SJSA1 (cell line): ENCODE measurements around the gene MPEG1. TPM values are rescaled to one million over a fixed set of nuclear protein-coding genes. Genes with fewer than 3 reads are reported as not detected.

Experiments
- DNase-seq, 2 experiments: peaks; one replicate each; pipeline ENCODE4 v3.0.0-alpha.2; 2015 to 2020; ENCODE audit warnings: low spot score in 2 of 2, low read depth in 1 of 2
- H3K27ac ChIP-seq: fragments of 250-450 bp; sonication (Bioruptor Pico); 2 replicates; pipeline ENCODE4 v1.5.1; 2020; ENCODE audit warnings: mild to moderate bottlenecking, moderate library complexity
- H3K27me3 ChIP-seq: fragments of 250-450 bp; sonication (Bioruptor Pico); replicated peaks from 2 replicates; pipeline ENCODE4 v1.5.1; 2020; ENCODE audit warnings: mild to moderate bottlenecking, moderate library complexity
- H3K36me3 ChIP-seq: fragments of 250-450 bp; sonication (Bioruptor Pico); 2 replicates; pipeline ENCODE4 v1.5.1; 2020; ENCODE audit warnings: mild to moderate bottlenecking
- H3K4me1 ChIP-seq: fragments of 250-450 bp; sonication (Bioruptor Pico); replicated peaks from 2 replicates; pipeline ENCODE4 v1.6.1; 2021; ENCODE audit warnings: mild to moderate bottlenecking
- H3K4me3 ChIP-seq: fragments of 250-450 bp; sonication (Bioruptor Pico); 2 replicates; pipeline ENCODE4 v1.5.1; 2020; ENCODE audit warnings: mild to moderate bottlenecking
- H3K9me3 ChIP-seq: fragments of 250-450 bp; sonication (Bioruptor Pico); replicated peaks from 2 replicates; pipeline ENCODE4 v1.5.1; 2020; ENCODE audit warnings: mild to moderate bottlenecking
- total RNA-seq: library from RNA; depleted of rRNA; stranded (reverse); fragments of >200 nt; shearing (Covaris generic); gene quantifications from 2 replicates; pipeline ENCODE4 v1.2.3, GENCODE V29; 2014

Gene MPEG1
- total RNA-seq, 1 experiment from 2014 or later: not detected

GRCh38 chr11:59225017-59225416 lies 12.3 kb upstream of the MPEG1 start:
- no peaks in the 10 kb centered on the region for H3K9me3 ChIP-seq
- no peaks in the 10 kb centered on the region for H3K36me3 ChIP-seq
- no peaks in the 10 kb centered on the region for H3K27me3 ChIP-seq
- no peak for DNase-seq
- H3K27ac ChIP-seq: no peak overlapping the region
- peaks cover 36% of the 10 kb centered on the region for H3K4me1 ChIP-seq
- H3K4me3 ChIP-seq: no peak overlapping the region

- Histone ChIP-seq H3K27ac (no peak overlapping the region), H3K4me1 (peaks cover 36% of the 10 kb centered on the region), H3K27me3 (no peaks in the 10 kb centered on the region), H3K4me3 (no peak overlapping the region), H3K9me3 (no peaks in the 10 kb centered on the region), H3K36me3 (no peaks in the 10 kb centered on the region)
- DNase-seq: no peak
These were observed 11.7 kb upstream of the MPEG1 start for GRCh38 chr11:59224351-59224928.

- no peaks in the 10 kb centered on the region for H3K36me3 ChIP-seq
- DNase-seq: no peak
- H3K9me3 ChIP-seq: no peaks in the 10 kb centered on the region
- peaks cover 36% of the 10 kb centered on the region for H3K4me1 ChIP-seq
- H3K4me3 ChIP-seq: no peak overlapping the region
- H3K27me3 ChIP-seq: no peaks in the 10 kb centered on the region
- H3K27ac ChIP-seq: no peak overlapping the region
These were observed 10.9 kb upstream of the MPEG1 start for GRCh38 chr11:59223611-59224010.

GRCh38 chr11:59223177-59223576 lies 10.4 kb upstream of the MPEG1 start:
- H3K9me3 ChIP-seq: no peaks in the 10 kb centered on the region
- no peaks in the 10 kb centered on the region for H3K27me3 ChIP-seq
- H3K27ac ChIP-seq: no peak overlapping the region
- H3K36me3 ChIP-seq: no peaks in the 10 kb centered on the region
- H3K4me3 ChIP-seq: no peak overlapping the region
- no peak for DNase-seq
- H3K4me1 ChIP-seq: peaks cover 36% of the 10 kb centered on the region

- Histone ChIP-seq H3K9me3 (no peaks in the 10 kb centered on the region), H3K27me3 (no peaks in the 10 kb centered on the region), H3K27ac (peak overlapping the region; percentile 62), H3K4me1 (peaks cover 36% of the 10 kb centered on the region), H3K4me3 (no peak overlapping the region), H3K36me3 (no peaks in the 10 kb centered on the region)
- no peak for DNase-seq
These were observed 9.8 kb upstream of the MPEG1 start for GRCh38 chr11:59222464-59223060.

- H3K36me3 ChIP-seq: no peaks in the 10 kb centered on the region
- H3K4me3 ChIP-seq: no peak overlapping the region
- no peaks in the 10 kb centered on the region for H3K27me3 ChIP-seq
- peak in 1 of 2 experiments; percentile 75 for DNase-seq
- peak overlapping the region; percentile 62 for H3K27ac ChIP-seq
- peaks cover 44% of the 10 kb centered on the region for H3K4me1 ChIP-seq
- no peaks in the 10 kb centered on the region for H3K9me3 ChIP-seq
These were observed 8.7 kb upstream of the MPEG1 start for GRCh38 chr11:59221441-59221840.

- no peaks in the 10 kb centered on the region for H3K36me3 ChIP-seq
- H3K4me3 ChIP-seq: no peak overlapping the region
- no peaks in the 10 kb centered on the region for H3K9me3 ChIP-seq
- H3K27ac ChIP-seq: no peak overlapping the region
- DNase-seq: no peak
- peaks cover 41% of the 10 kb centered on the region for H3K4me1 ChIP-seq
- H3K27me3 ChIP-seq: no peaks in the 10 kb centered on the region
These were observed 7.1 kb upstream of the MPEG1 start for GRCh38 chr11:59219836-59220235.

GRCh38 chr11:59218893-59219292 lies 6.2 kb upstream of the MPEG1 start:
- DNase-seq: no peak
- Histone ChIP-seq H3K4me1 (peaks cover 35% of the 10 kb centered on the region), H3K36me3 (no peaks in the 10 kb centered on the region), H3K4me3 (no peak overlapping the region), H3K27me3 (no peaks in the 10 kb centered on the region), H3K9me3 (no peaks in the 10 kb centered on the region), H3K27ac (no peak overlapping the region)

GRCh38 chr11:59218319-59218718 lies 5.6 kb upstream of the MPEG1 start:
- H3K36me3 ChIP-seq: no peaks in the 10 kb centered on the region
- H3K4me1 ChIP-seq: peaks cover 35% of the 10 kb centered on the region
- no peak overlapping the region for H3K4me3 ChIP-seq
- no peaks in the 10 kb centered on the region for H3K27me3 ChIP-seq
- DNase-seq: no peak
- no peaks in the 10 kb centered on the region for H3K9me3 ChIP-seq
- H3K27ac ChIP-seq: no peak overlapping the region

- Histone ChIP-seq H3K4me1 (peaks cover 28% of the 10 kb centered on the region), H3K27me3 (no peaks in the 10 kb centered on the region), H3K4me3 (no peak overlapping the region), H3K27ac (peak overlapping the region; percentile 21), H3K36me3 (no peaks in the 10 kb centered on the region), H3K9me3 (no peaks in the 10 kb centered on the region)
- peak in 1 of 2 experiments; percentile 67 for DNase-seq
These were observed 4.2 kb upstream of the MPEG1 start for GRCh38 chr11:59216641-59217564.

GRCh38 chr11:59214141-59214893 lies 1.6 kb upstream of the MPEG1 start:
- Histone ChIP-seq H3K4me3 (no peak overlapping the region), H3K27me3 (no peaks in the 10 kb centered on the region), H3K9me3 (no peaks in the 10 kb centered on the region), H3K27ac (no peak overlapping the region), H3K4me1 (peaks cover 21% of the 10 kb centered on the region), H3K36me3 (no peaks in the 10 kb centered on the region)
- DNase-seq: no peak

GRCh38 chr11:59212222-59212621 lies 505 bp downstream of the MPEG1 start:
- peaks cover 38% of the 10 kb centered on the region for H3K4me1 ChIP-seq
- no peak overlapping the region for H3K27ac ChIP-seq
- no peaks in the 10 kb centered on the region for H3K36me3 ChIP-seq
- H3K4me3 ChIP-seq: no peak overlapping the region
- no peak for DNase-seq
- no peaks in the 10 kb centered on the region for H3K9me3 ChIP-seq
- H3K27me3 ChIP-seq: no peaks in the 10 kb centered on the region

GRCh38 chr11:59208956-59209355 lies 3.8 kb downstream of the MPEG1 start:
- H3K4me3 ChIP-seq: no peak overlapping the region
- no peaks in the 10 kb centered on the region for H3K27me3 ChIP-seq
- peak; percentile 69 to 80 for DNase-seq
- H3K4me1 ChIP-seq: peaks cover 42% of the 10 kb centered on the region
- peaks cover 18% of the 10 kb centered on the region for H3K36me3 ChIP-seq
- peak overlapping the region; percentile 37 for H3K27ac ChIP-seq
- H3K9me3 ChIP-seq: no peaks in the 10 kb centered on the region
